ENCODE measurements around the gene MPZL3. TPM values are rescaled to one million over a fixed set of nuclear protein-coding genes. Genes with fewer than 3 reads are reported as not detected.

Gene MPZL3
- total and polyA plus RNA-seq, 5 experiments from 2014 or later: 1.9 to 12.6 (median 3.4) TPM

DNA sequence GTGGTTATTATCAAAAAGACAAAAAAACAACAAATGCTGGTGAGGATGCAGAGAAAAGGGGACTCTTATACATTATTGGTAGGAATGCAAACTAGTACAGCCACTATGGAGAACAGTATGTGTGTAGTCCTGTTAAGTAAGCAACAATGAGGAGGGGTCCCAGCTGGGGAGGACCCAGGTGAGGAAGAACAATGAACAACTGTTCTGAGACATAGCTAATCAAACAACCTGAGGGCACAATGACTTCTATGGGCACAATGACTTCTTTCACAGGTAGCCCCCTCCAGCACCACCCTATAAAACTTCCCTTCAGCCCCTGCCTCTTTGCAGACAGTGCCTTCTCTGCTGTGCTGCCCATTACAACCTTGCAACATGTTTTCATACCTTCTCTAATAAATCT, 32.9 kb downstream of the MPZL3 start:
- Mint-ChIP-seq H3K4me3 (peak overlapping the region in 9 of 10 donors; percentile 61 to 95 (median 84)), H3K36me3 (peaks cover 0 to 12% (median 1%) of the 10 kb centered on the region in 3 donors), H3K9me3 (no peaks in the 10 kb centered on the region), H3K27me3 (no peaks in the 10 kb centered on the region), H3K27ac (peak overlapping the region in 8 of 10 donors; percentile 87 to 96 (median 94)), H3K4me1 (peaks cover 63 to 99% (median 88%) of the 10 kb centered on the region in 4 donors)
- POLR2A ChIA-PET: interaction anchor here (0.6 to 2.6 kb wide), 6 partner anchors 17 to 526 kb away, joined by 3 to 9 read pairs (median 4); partner anchors contain the start of gene MPZL3
- DNase-seq: no peak
- ATAC-seq: no peak

DNA sequence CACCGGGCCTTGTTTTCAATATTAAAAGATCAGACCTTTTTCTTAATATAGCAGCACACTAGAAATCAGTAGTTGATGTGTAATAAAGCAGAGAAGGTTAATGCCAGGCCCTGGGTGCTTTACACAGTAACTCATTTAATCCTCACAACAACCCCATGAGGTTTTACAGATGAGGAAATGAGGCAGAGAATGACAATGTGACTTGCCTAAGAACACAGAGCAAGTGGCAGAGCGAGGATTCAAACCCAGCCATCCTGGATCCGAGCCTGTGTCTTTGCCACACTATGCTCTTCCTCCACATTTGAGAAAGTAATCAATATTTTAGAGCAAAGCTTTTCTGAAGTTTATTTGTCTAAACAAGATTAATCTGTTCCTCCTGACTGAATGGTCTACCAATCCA, 34.6 kb downstream of the MPZL3 start:
- DNase-seq (no peak), ATAC-seq (peak; percentile 43 to 57)
- POLR2A ChIA-PET: interaction anchor here (1.1 to 3.4 kb wide), 6 partner anchors 15 to 125 kb away, joined by 3 to 14 read pairs (median 6); partner anchors contain the start of genes CD3D and MPZL2
- peak overlapping the region in 8 of 10 donors; percentile 87 to 96 (median 94) for H3K27ac Mint-ChIP-seq
- peaks cover 69 to 100% (median 98%) of the 10 kb centered on the region in 4 donors for H3K4me1 Mint-ChIP-seq
- H3K36me3 Mint-ChIP-seq: peaks cover 5 to 29% (median 7%) of the 10 kb centered on the region in 3 donors
- no peaks in the 10 kb centered on the region for H3K9me3 Mint-ChIP-seq
- peak overlapping the region in 9 of 10 donors; percentile 74 to 90 (median 86) for H3K4me3 Mint-ChIP-seq
- no peaks in the 10 kb centered on the region for H3K27me3 Mint-ChIP-seq

DNA sequence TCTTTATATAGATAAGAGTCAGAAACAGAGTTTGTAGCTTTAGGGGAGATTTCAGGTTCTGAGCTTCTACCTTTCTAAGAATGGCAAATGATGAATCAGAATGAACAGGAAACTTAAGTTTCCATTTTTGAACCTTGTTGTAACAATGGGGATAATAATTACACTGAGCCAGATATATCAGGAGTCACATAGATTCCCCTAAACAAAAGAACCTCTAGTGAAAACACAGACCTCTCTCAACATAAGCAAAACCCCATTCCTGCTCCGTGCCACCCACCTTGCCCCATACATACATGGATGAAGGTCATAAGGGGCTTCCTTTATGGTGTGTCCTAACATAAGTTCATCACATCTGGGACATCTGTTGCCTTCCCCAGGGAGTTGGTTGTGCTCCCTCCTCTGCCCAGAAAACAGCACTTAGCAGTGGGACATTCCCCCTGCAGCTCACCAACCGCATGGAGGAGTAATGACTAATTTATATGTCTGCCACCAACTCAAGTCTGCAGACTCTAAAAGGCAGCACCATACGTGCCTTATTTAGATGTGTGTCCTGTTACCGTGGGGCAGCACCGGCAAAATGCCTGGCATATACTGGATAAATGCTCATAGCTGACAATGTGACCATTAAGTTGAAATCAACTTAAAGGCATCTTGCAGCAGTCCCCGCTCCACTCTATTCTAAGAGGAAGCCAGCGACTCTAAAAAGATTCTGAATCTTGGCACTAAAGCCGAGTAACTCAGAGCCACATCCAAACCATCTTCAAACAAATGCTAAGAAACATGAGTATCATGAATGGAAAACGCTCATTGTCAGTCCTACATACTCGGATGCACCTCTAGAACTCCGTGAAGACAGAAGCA, 35.3 kb downstream of the MPZL3 start:
- no peaks in the 10 kb centered on the region for H3K27me3 Mint-ChIP-seq
- DNase-seq: peak in 1 of 10 donors; percentile 21
- POLR2A ChIA-PET: interaction anchor here (0.8 to 6.4 kb wide), 10 partner anchors 9 to 142 kb away, joined by 3 to 60 read pairs (median 7); partner anchors contain the start of genes CD3D, JAML, MPZL3 and UBE4A
- H3K4me3 Mint-ChIP-seq: peak overlapping the region in 9 of 10 donors; percentile 74 to 90 (median 86)
- ATAC-seq: peak; percentile 52 to 57
- peaks cover 72 to 100% (median 98%) of the 10 kb centered on the region in 4 donors for H3K4me1 Mint-ChIP-seq
- H3K36me3 Mint-ChIP-seq: peaks cover 5 to 36% (median 12%) of the 10 kb centered on the region in 3 donors
- H3K9me3 Mint-ChIP-seq: no peaks in the 10 kb centered on the region
- peak overlapping the region in 8 of 10 donors; percentile 87 to 96 (median 94) for H3K27ac Mint-ChIP-seq

DNA sequence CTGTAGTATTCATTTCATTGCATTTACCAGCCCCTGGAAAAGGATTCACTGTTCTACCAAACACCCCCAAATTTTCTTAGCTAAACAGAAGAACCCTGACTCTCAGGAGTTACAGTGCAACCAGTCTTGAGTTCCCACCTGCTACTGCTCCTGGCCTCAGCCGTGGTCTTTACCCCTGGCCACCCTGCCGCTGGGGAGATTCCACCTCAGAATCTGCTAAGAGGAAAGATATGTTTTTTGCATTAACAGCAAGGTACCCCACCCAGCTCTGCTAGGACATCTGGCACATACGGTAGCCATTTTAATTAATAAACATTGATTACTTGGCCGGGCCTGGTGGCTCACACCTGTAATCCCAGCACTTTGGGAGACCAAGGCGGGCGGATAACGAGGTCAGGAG, 36.4 kb downstream of the MPZL3 start:
- ATAC-seq (no peak), DNase-seq (no peak)
- POLR2A ChIA-PET: interaction anchor here (1.0 to 6.4 kb wide), 8 partner anchors 10 to 143 kb away, joined by 3 to 60 read pairs (median 7); partner anchors contain the start of genes JAML, MPZL3 and UBE4A
- H3K4me1 Mint-ChIP-seq: peaks cover 69 to 98% (median 94%) of the 10 kb centered on the region in 4 donors
- peak overlapping the region in 9 of 10 donors; percentile 87 to 96 (median 94) for H3K27ac Mint-ChIP-seq
- H3K36me3 Mint-ChIP-seq: peaks cover 5 to 47% (median 16%) of the 10 kb centered on the region in 3 donors
- H3K27me3 Mint-ChIP-seq: no peaks in the 10 kb centered on the region
- peak overlapping the region in 9 of 10 donors; percentile 50 to 90 (median 84) for H3K4me3 Mint-ChIP-seq
- no peaks in the 10 kb centered on the region for H3K9me3 Mint-ChIP-seq

DNA sequence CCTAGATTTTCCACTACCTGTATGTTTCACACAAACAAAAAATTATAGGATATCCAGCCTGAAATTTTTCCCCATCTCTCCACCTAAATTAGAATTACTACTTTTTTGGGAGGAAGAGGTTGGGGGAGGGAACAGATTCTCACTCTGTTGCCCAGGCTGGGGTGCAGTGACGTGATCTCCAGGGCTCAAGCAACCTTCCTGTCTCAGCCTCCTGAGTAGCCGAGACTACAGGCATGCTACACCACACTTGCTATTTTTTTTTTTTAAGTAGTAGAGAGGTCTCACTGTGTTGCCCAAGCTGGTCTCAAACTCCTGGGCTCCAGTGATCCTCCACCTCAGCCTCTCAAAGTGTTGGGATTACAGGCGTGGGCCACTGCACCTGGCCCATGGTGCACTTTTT, 36.9 kb downstream of the MPZL3 start:
- H3K27me3 Mint-ChIP-seq: no peaks in the 10 kb centered on the region
- ATAC-seq: peak; percentile 50 to 62
- H3K4me1 Mint-ChIP-seq: peaks cover 67 to 98% (median 91%) of the 10 kb centered on the region in 4 donors
- peak in 3 of 10 donors; percentile 22 to 41 (median 31) for DNase-seq
- POLR2A ChIA-PET: interaction anchor here (1.0 to 6.4 kb wide), 6 partner anchors 10 to 136 kb away, joined by 3 to 60 read pairs (median 10); partner anchors contain the start of gene JAML
- H3K4me3 Mint-ChIP-seq: peak overlapping the region in 9 of 10 donors; percentile 50 to 90 (median 84)
- peaks cover 5 to 51% (median 21%) of the 10 kb centered on the region in 3 donors for H3K36me3 Mint-ChIP-seq
- H3K9me3 Mint-ChIP-seq: no peaks in the 10 kb centered on the region
- H3K27ac Mint-ChIP-seq: peak overlapping the region in 9 of 10 donors; percentile 87 to 96 (median 94)

DNA sequence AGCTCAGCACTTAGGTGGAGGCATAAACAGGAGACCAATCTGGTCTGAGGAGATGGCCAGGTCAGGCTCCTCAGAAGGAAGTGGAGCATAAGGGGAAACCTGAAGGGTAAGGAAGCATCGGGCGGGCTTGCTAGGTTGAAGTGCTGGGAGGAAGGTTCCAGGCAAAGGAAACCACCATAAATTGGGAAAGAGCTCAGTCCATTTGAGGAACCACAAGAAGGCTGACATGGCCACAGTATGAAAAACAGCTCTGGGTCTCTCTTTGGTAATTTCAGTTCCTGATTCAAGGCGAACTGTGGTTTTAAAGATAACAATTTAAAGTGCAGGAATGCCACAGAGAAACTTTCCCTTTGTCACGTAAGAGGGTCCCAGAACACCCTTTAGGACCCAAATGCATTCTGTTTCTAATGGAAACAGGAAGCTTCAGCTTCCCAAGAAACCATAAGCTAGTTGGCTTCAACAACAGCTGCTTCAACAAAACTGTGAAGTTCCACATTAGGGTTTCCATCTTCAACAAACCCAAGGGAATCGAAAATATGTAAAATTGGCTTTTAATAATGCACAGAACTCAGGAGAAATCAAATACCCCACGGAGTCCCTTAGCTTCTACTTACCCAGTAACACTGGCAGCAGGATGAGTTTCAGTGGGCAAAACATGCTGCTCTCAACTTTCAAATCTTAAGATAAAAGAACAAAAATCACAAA, 37.8 kb downstream of the MPZL3 start:
- H3K9me3 Mint-ChIP-seq: no peaks in the 10 kb centered on the region
- peak overlapping the region in 9 of 10 donors; percentile 50 to 90 (median 84) for H3K4me3 Mint-ChIP-seq
- no peaks in the 10 kb centered on the region for H3K27me3 Mint-ChIP-seq
- peak overlapping the region in 9 of 10 donors; percentile 87 to 96 (median 94) for H3K27ac Mint-ChIP-seq
- no peak for DNase-seq
- H3K4me1 Mint-ChIP-seq: peaks cover 60 to 90% (median 84%) of the 10 kb centered on the region in 4 donors
- no peak for ATAC-seq
- peaks cover 5 to 51% (median 21%) of the 10 kb centered on the region in 3 donors for H3K36me3 Mint-ChIP-seq
- POLR2A ChIA-PET: interaction anchor here (0.6 to 6.4 kb wide), 10 partner anchors 9 to 142 kb away, joined by 3 to 60 read pairs (median 4); partner anchors contain the start of gene JAML

DNA sequence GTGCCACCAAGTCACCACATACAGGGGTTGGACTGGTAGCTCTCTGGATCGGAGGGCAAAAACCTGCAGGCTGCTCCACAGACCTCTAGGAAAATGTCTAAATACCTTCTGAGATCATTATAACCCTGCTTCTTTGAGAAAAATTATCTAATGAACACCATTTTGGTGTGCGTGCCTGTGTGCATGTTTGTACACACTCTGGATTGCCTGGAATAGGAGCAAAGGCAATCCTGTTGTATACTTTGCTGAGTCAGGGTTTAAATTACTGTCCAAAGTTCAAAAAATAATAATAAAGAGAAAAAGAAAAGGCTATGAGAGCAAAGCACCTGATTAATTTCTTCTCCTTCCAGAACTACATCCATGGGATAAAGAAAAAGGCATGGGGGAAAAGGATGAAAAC, 38.4 kb downstream of the MPZL3 start:
- Mint-ChIP-seq H3K4me3 (peak overlapping the region in 8 of 10 donors; percentile 56 to 90 (median 85)), H3K27me3 (no peaks in the 10 kb centered on the region), H3K36me3 (peaks cover 5 to 54% (median 25%) of the 10 kb centered on the region in 3 donors), H3K4me1 (peaks cover 55 to 87% (median 81%) of the 10 kb centered on the region in 4 donors), H3K27ac (peak overlapping the region in 9 of 10 donors; percentile 56 to 96 (median 94)), H3K9me3 (no peaks in the 10 kb centered on the region)
- DNase-seq: no peak
- no peak for ATAC-seq
- POLR2A ChIA-PET: interaction anchor here (0.6 to 6.4 kb wide), 5 partner anchors 8 to 129 kb away, joined by 3 to 60 read pairs (median 4); partner anchors contain the start of genes CD3D and JAML

DNA sequence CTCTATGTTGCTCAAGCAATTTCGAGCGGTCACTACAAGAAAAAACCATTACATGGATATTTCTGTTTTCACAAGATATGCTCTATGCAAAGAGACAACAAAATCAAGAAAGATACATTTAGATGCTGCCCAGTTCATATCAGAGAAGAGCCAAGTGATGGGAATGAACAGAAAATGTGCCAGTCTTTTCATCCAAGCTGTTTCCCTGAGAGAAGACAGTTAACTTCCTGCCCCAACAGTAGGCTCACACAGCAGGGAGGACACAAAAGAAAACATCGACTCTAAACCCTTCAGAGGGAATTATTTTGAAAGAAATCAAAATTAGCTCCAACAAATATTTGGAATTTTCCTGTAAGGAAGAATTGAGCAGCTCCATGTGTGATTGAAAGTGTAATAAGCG, 39.0 kb downstream of the MPZL3 start:
- peaks cover 52 to 86% (median 76%) of the 10 kb centered on the region in 4 donors for H3K4me1 Mint-ChIP-seq
- peaks cover 5 to 58% (median 28%) of the 10 kb centered on the region in 3 donors for H3K36me3 Mint-ChIP-seq
- H3K27ac Mint-ChIP-seq: peak overlapping the region in 9 of 10 donors; percentile 37 to 96 (median 94)

DNA sequence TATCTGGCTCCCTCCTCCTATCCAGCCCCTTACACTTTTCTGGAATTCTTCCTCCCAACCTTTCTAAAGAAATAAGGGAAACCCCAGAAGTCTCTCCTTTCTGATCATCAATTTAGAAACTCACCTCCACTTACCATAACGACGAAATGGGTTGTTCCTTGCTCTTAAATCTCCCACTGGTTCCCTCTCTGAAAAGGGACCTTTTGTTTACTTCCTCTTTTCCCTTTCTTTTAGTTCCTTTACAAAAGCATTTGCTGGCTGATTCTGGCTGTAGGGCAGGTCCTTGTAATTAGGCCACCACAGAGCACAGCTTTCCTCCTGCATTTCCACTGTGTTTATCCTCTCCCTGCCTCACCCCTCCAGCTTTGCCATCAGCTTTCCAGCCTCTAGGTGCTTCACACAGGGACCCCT, 39.4 kb downstream of the MPZL3 start:
- Mint-ChIP-seq H3K27ac (peak overlapping the region in 9 of 10 donors; percentile 56 to 96 (median 91)), H3K36me3 (peaks cover 5 to 62% (median 30%) of the 10 kb centered on the region in 3 donors), H3K4me1 (peaks cover 52 to 86% (median 76%) of the 10 kb centered on the region in 4 donors), H3K4me3 (peak overlapping the region in 6 of 10 donors; percentile 40 to 90 (median 85)), H3K27me3 (no peaks in the 10 kb centered on the region), H3K9me3 (no peaks in the 10 kb centered on the region)
- ATAC-seq (no peak), DNase-seq (no peak)
- POLR2A ChIA-PET: interaction anchor here (0.5 to 6.4 kb wide), 4 partner anchors 10 to 139 kb away, joined by 3 to 60 read pairs (median 4); partner anchors contain the start of genes CD3D and JAML

More for the DNA sequence above, 39.0 kb downstream of the MPZL3 start:
- ATAC-seq (no peak), DNase-seq (no peak)
- POLR2A ChIA-PET: interaction anchor here (0.5 to 6.4 kb wide), 6 partner anchors 8 to 139 kb away, joined by 3 to 60 read pairs (median 4); partner anchors contain the start of genes CD3D and JAML
- no peaks in the 10 kb centered on the region for H3K27me3 Mint-ChIP-seq
- H3K9me3 Mint-ChIP-seq: no peaks in the 10 kb centered on the region
- H3K4me3 Mint-ChIP-seq: peak overlapping the region in 8 of 10 donors; percentile 26 to 90 (median 85)

DNA sequence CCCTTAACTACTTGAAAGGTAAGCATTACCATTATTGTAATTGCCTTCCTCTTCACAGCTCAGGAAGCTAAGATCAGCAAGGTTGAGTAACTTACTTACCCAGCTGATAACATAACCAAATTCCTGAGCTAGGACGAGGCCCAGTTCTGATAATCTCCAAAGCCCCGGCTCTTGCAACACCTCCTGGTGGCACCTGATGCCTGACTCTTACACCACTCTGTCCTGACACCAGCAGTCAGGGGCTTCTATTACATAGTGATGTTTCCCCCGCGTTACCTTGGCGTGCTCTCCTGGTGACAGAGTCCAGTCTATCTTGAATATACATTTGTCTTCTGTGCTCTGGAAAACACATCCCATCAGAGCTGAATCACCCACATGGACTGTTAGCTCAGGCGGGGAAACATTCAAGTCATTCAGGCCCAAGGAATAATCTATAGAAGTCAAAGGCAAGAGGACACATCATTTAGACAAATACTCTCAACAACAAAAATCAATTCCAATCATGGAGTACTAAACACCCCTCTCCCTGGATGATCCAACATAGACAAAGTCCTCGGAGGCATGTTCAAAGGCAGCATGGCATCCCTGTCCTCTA, 39.9 kb downstream of the MPZL3 start:
- no peak for ATAC-seq
- H3K27ac Mint-ChIP-seq: peak overlapping the region in 9 of 10 donors; percentile 53 to 96 (median 87)
- peak overlapping the region in 7 of 10 donors; percentile 27 to 86 (median 69) for H3K4me3 Mint-ChIP-seq
- H3K27me3 Mint-ChIP-seq: no peaks in the 10 kb centered on the region
- POLR2A ChIA-PET: interaction anchor here (0.9 to 6.4 kb wide), 4 partner anchors 8 to 41 kb away, joined by 3 to 60 read pairs (median 4); partner anchors contain the start of gene JAML
- no peak for DNase-seq
- no peaks in the 10 kb centered on the region for H3K9me3 Mint-ChIP-seq
- peaks cover 5 to 65% (median 34%) of the 10 kb centered on the region in 3 donors for H3K36me3 Mint-ChIP-seq
- H3K4me1 Mint-ChIP-seq: peaks cover 47 to 84% (median 74%) of the 10 kb centered on the region in 4 donors

DNA sequence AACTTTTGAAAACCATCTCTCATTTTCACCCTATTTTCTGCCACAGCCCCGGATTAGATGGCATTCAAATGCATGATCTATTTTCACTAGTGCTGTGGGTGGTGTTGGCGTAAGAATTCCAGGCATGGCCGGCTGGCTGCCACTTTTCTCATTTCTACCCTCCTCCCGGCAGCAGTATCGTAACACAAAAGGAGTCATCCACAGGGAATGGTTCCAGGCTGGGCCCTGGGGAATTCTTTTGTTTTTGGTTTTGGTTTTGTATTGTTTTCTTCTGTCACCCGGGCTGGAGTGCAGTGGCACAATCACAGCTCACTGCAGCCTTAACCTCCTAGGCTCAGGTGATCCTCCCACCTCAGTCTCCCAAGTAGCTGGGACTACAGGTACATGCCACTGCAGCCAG, 41.2 kb downstream of the MPZL3 start:
- Mint-ChIP-seq H3K27ac (peak overlapping the region in 8 of 10 donors; percentile 15 to 87 (median 47)), H3K36me3 (peaks cover 9 to 72% (median 38%) of the 10 kb centered on the region in 3 donors), H3K27me3 (no peaks in the 10 kb centered on the region), H3K4me1 (peaks cover 49 to 79% (median 71%) of the 10 kb centered on the region in 4 donors), H3K9me3 (peaks cover 0 to 3% (median 0%) of the 10 kb centered on the region in 9 donors), H3K4me3 (no peak overlapping the region)
- DNase-seq (no peak), ATAC-seq (no peak)
- POLR2A ChIA-PET: interaction anchor here (6.4 kb wide), 1 partner anchor 14 kb away, joined by 60 read pairs; the partner anchor contains the start of gene JAML

Measured in naive thymus-derived CD8-positive, alpha-beta T cell (primary cell).